Small intestine (tissue), 7 donors: ENCODE measurements around the gene CKS2. TPM values are rescaled to one million over a fixed set of nuclear protein-coding genes. Genes with fewer than 3 reads are reported as not detected.
"Not testable (repeated sequence)": the region's sequence is repeated elsewhere in the genome, so short reads cannot be mapped to it uniquely, and the experiment has no call there.

Experiments
- DNase-seq, 2 donors: peaks; one replicate each; pipeline versions ENCODE4 v3.0.0 to v3.0.0-alpha.2; 2013
- FAIRE-seq: peaks from 2 replicates; lab custom pipeline; 2012; peaks lifted over from hg19 to GRCh38; lab: Jason Lieb, UNC
- H3K27ac ChIP-seq, 3 donors: one replicate each; pipeline ENCODE4 v1.5.1; 2013; ENCODE audit warnings: low read length in 2 of 3, mild to moderate bottlenecking in 2 of 3, control low read depth in 1 of 3, inconsistent platforms in 1 of 3, low read depth in 1 of 3, moderate library complexity in 1 of 3
- H3K27me3 ChIP-seq, 3 donors: one replicate each; pipeline ENCODE4 v1.6.1; 2013; ENCODE audit warnings: low read length in 3 of 3, inconsistent platforms in 1 of 3; ENCODE audit not compliant: control insufficient read depth in 3 of 3, insufficient read depth in 3 of 3
- H3K36me3 ChIP-seq, 3 donors: one replicate each; pipeline ENCODE4 v1.6.1; 2013; ENCODE audit warnings: low read length in 3 of 3, inconsistent platforms in 1 of 3, low read depth in 1 of 3, mild to moderate bottlenecking in 1 of 3, moderate library complexity in 1 of 3; ENCODE audit not compliant: control insufficient read depth in 3 of 3, insufficient read depth in 2 of 3
- H3K4me1 ChIP-seq, 3 donors: one replicate each; pipeline ENCODE4 v1.6.1; 2013; ENCODE audit warnings: low read length in 2 of 3, inconsistent platforms in 1 of 3, low read depth in 1 of 3, mild to moderate bottlenecking in 1 of 3, moderate library complexity in 1 of 3; ENCODE audit not compliant: control insufficient read depth in 3 of 3, insufficient read depth in 2 of 3
- H3K4me3 ChIP-seq, 3 donors: one replicate each; pipeline ENCODE4 v1.5.1; 2013; ENCODE audit warnings: low read length in 3 of 3, control low read depth in 1 of 3, inconsistent platforms in 1 of 3, low read depth in 1 of 3, mild to moderate bottlenecking in 1 of 3, moderate library complexity in 1 of 3
- H3K9me3 ChIP-seq, 2 donors: one replicate each; pipeline ENCODE4 v1.6.1; 2013; ENCODE audit warnings: low read depth in 1 of 2, low read length in 1 of 2; ENCODE audit not compliant: control insufficient read depth in 2 of 2, insufficient read depth in 1 of 2
- WGBS, 3 donors: extraction: QIAGEN DNeasy Blood & Tissue Kit; methylation state at CpG; one replicate each; pipeline ENCODE4 v1.1.7; 2013; 5-methylcytosine and 5-hydroxymethylcytosine counted together
- polyA plus RNA-seq, 4 donors: library from polyadenylated mRNA; stranded (reverse) in 3 of 4; unstranded in 1 of 4; fragments of 200-250 nt in 3 of 4; fragments of 120-200 nt in 1 of 4; gene quantifications; one replicate each; pipeline versions ENCODE4 v1.2.1 to v1.2.3, GENCODE V29; 2013
- donor health status: healthy with polysubstance abuse.
- donor health status: control.
- donor health status: control.
- donor health status: Bipolar disorder and iron deficiency.
- donor health status: healthy.

CKS2 gene
- polyA plus RNA-seq, 4 donors: 26.2 to 217 (median 77.1) TPM

DNA sequence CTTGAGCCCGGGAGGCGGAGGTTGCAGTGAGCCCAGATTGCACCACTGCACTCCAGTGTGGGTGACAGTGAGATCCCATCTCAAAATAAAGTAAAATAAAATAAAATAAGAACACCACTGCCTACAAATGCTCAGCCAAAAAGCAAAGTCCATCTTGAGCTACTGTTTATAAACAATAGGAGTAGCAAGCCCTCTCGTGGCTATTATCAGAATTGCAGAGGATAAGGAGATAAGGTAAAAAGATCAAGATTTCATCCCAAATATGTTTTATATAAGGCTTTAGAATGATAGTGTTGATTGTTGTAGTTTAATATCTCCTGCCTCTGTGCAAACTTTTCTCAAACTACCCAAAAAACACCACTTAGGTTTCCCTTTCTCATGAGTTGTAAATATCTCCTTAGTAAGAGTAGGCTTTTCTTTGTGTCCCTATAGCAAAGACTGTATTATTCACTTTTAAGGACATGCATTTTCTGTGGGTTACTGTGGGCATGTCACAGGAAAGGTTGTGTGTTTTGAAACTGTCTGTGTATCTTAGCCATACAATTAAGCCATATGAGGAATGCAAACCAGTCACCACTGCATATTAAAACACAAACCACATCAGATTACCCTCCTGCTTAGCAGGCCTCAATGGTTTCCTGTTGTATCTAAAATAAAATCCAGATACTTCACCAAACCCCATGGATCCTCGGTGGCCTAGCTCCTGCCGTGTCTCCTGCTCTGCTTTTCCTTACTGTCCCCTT is 31.8 kb upstream of the CKS2 start:
- no peaks in the 10 kb centered on the region for H3K27me3 ChIP-seq
- H3K36me3 ChIP-seq: no peaks in the 10 kb centered on the region
- no peak overlapping the region for H3K27ac ChIP-seq
- peaks cover 0 to 18% of the 10 kb centered on the region in 2 donors for H3K9me3 ChIP-seq
- no peak overlapping the region for H3K4me3 ChIP-seq
- FAIRE-seq: no peak
- peak; percentile 43 to 60 for DNase-seq
- WGBS, 3 donors: 59 to 64% (median 63%) methylated on average over 5 of the region's 5 CpGs
- peaks cover 0 to 8% (median 6%) of the 10 kb centered on the region in 3 donors for H3K4me1 ChIP-seq

GRCh38 chr9:89281106-89281505 is 29.9 kb upstream of the CKS2 start:
- DNase-seq (no peak), FAIRE-seq (no peak)
- H3K36me3 ChIP-seq: no peaks in the 10 kb centered on the region
- 68 to 71% (median 69%) methylated on average over 2 of the region's 2 CpGs for WGBS, 3 donors
- no peaks in the 10 kb centered on the region for H3K27me3 ChIP-seq
- H3K4me3 ChIP-seq: no peak overlapping the region
- H3K9me3 ChIP-seq: peaks cover 0 to 3% of the 10 kb centered on the region in 2 donors
- peaks cover 0 to 8% (median 6%) of the 10 kb centered on the region in 3 donors for H3K4me1 ChIP-seq
- no peak overlapping the region for H3K27ac ChIP-seq

GRCh38 chr9:89282248-89282968 is 28.6 kb upstream of the CKS2 start:
- not testable (repeated sequence) for H3K9me3 ChIP-seq, H3K27ac ChIP-seq, H3K36me3 ChIP-seq, H3K4me1 ChIP-seq, FAIRE-seq, H3K27me3 ChIP-seq
- 55 to 61% (median 58%) methylated on average over 31 to 42 of the region's 42 CpGs for WGBS, 3 donors
- DNase-seq: peak in 1 of 2 donors; percentile 17
- H3K4me3 ChIP-seq: peak overlapping the region in 1 of 3 donors; percentile 41

DNA sequence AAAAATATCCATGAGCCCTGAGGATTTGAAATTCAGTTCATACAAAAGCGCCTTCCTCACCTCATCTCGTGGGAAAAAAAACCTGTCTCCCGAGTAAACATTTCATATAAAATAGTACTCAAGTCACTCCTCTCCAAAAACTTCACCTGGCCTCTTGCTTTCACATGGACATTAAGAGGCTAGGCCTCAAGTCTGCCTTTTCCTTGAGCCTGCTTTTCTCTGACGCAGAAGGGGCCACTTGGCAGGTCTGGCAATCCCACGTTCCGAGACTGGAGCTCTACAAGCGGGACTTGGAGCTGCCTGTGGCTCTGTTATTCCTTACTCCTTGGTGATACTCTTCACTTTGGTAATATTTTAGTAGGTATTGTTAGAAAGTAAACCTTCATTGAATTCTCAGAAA is 26.9 kb upstream of the CKS2 start:
- Histone ChIP-seq H3K27me3 (no peaks in the 10 kb centered on the region), H3K9me3 (no peaks in the 10 kb centered on the region), H3K36me3 (no peaks in the 10 kb centered on the region), H3K4me3 (no peak overlapping the region), H3K27ac (no peak overlapping the region), H3K4me1 (no peaks in the 10 kb centered on the region)
- 93 to 97% (median 93%) methylated on average over 7 of the region's 7 CpGs for WGBS, 3 donors
- DNase-seq (no peak), FAIRE-seq (no peak)

DNA sequence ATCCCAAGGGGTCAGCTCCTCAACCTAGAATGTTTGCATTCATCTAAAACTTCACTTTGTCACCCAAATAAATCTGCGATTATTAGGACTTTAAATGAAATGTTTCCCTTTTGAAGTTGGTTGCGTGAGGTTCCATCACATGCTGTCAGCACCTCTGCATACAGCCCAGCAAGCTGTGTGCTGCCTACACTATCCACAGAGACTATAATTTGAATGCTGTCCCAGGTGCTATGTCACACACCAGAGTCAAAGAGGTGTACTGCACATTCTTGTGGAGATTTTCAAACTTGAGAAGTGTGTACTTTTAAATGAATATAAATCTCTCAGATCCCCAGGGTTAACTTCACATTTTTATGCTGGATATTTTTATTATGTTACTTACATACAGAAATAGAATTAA is 19.3 kb upstream of the CKS2 start:
- DNase-seq (no peak), FAIRE-seq (no peak)
- no peaks in the 10 kb centered on the region for H3K36me3 ChIP-seq
- 91 to 98% (median 97%) methylated on average over 2 of the region's 2 CpGs for WGBS, 3 donors
- no peak overlapping the region for H3K27ac ChIP-seq
- H3K27me3 ChIP-seq: no peaks in the 10 kb centered on the region
- H3K9me3 ChIP-seq: peaks cover 0 to 6% of the 10 kb centered on the region in 2 donors
- H3K4me1 ChIP-seq: no peaks in the 10 kb centered on the region
- no peak overlapping the region for H3K4me3 ChIP-seq

DNA sequence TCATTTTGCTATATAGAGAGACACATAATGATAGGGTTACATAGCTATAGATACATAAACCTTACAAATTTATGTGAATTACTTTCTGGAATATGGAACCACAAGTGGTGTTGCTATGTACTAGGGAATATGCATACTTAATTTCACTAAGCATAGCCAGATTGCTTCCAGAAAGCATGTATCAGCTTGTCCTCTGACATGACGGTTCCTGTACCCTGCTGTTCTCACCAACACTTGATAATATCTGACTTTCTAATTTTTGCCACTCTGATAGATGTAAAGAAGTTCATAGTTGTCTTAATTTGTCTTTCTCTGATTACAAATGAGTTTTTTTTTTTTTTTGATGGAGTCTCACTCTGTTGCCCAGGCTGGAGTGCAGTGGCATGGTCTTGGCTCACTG is 18.0 kb upstream of the CKS2 start:
- Histone ChIP-seq H3K9me3 (peaks cover 0 to 6% of the 10 kb centered on the region in 2 donors), H3K4me1 (no peaks in the 10 kb centered on the region), H3K36me3 (no peaks in the 10 kb centered on the region), H3K27me3 (no peaks in the 10 kb centered on the region), H3K27ac (no peak overlapping the region), H3K4me3 (no peak overlapping the region)
- DNase-seq (no peak), FAIRE-seq (no peak)
- WGBS, 3 donors: 90 to 95% (median 93%) methylated on average over 1 of the region's 1 CpG

- Histone ChIP-seq H3K9me3 (peaks cover 0 to 6% of the 10 kb centered on the region in 2 donors), H3K36me3 (no peaks in the 10 kb centered on the region), H3K4me3 (no peak overlapping the region), H3K27ac (peak overlapping the region in 1 of 3 donors; percentile 34), H3K27me3 (no peaks in the 10 kb centered on the region), H3K4me1 (no peaks in the 10 kb centered on the region)
- 27 to 51% (median 43%) methylated on average over 5 of the region's 5 CpGs for WGBS, 3 donors
- DNase-seq (peak in 1 of 2 donors; percentile 29), FAIRE-seq (no peak)
Measured at GRCh38 chr9:89295400-89295799, 15.6 kb upstream of the CKS2 start.

- not testable (repeated sequence) for FAIRE-seq, H3K27ac ChIP-seq
Measured at GRCh38 chr9:89301996-89302395, 9.0 kb upstream of the CKS2 start.

More at GRCh38 chr9:89301996-89302395, 9.0 kb upstream of the CKS2 start:
- not testable (repeated sequence) for H3K4me1 ChIP-seq, H3K36me3 ChIP-seq, H3K9me3 ChIP-seq, H3K4me3 ChIP-seq, DNase-seq, H3K27me3 ChIP-seq
- 60 to 80% (median 77%) methylated on average over 2 of the region's 2 CpGs for WGBS, 3 donors
